HG03354 (cell line): ENCODE results near the gene LAS1L.
A peak's percentile ranks its signal among the peaks of the same experiment; 100 is the strongest.
"Not testable (repeated sequence)": the region's sequence is repeated elsewhere in the genome, so short reads cannot be mapped to it uniquely, and the experiment has no call there.

Experiments used
- ATAC-seq: cut with Tn5 transposase; IDR thresholded peaks from one replicate; pipeline ENCODE4 v1.9.1; 2021; ENCODE audit warnings: mild to moderate bottlenecking; ENCODE audit not compliant: unreplicated experiment, poor library complexity, severe bottlenecking

Gene LAS1L

DNA sequence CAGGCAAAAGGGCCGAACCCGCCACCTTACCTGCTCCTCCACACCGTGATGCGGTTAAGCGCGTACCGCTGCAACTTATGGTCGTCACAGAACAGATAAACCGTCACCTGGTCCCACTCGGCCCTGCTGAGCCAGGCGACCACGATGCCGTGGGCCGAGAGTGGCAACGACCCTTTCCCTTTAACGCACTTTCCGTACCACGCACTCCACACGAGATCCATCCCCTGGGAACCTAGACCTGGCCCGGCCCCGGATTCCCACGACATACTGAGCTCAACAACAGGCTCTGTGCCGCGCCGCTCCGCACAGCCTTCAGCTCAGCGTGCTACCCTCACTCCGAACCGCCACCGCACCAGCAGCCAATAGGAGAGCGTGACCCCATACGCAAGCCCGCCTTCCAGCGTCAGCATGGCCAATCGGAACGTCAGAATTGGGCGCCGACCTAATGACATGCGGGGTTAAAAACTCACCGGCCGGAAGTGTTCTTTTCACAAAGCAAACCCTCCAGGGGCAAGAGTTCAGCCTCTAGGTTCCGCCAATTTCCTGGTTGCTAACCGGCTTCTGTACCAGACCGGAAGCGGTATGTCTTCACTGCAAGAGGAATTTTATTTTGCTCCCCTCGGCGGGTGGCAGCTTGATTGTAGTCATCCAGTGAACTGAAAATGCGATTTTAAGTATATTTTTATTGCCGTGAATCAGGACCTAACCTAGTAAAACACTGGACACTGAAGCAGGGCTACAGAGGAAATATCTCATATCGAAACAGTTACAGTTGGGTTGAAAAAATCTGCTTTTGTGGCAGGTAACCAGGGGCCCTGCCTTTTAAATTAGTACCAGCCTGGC lies at the start of gene LAS1L:
Gene LAS1L, minus strand, starts transcription at position 338 of the 843 bp plus-strand sequence. Its CDS starts 72 bp downstream, at position 266.
- ATAC-seq, result peak; percentile 100

DNA sequence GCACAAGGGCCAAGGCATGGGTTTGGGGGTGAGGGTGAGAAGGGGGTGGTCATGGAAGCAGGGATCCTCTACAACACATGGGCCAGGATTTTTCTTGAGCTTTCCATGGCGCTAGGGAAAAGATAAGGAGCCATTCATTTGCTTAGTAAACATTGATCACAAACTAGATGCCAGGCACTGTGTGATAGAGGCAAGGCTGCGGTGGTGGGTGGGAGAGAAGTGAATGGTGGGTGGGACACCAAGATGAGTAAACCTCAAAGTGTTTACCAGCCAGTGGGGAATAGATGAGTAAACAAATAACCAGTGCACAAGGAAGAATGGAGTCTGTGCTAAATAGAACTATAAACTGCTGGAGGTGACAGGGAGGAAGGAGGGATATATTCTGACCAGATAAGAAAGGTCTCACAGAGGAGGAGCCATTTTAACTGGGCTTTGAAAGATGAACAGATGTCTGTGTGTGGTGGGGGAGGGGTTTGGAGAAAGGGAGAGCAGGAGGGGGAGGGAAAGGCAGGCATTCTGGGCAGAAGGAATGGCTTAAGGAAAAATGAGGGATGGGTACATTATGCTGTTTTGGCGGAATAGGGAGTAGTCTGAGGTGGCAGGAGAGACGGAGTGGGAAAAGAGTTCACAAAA lies 48.0 kb upstream of the LAS1L start:
- no peak for ATAC-seq

GRCh38 chrX:65581661-65582339 lies 47.2 kb upstream of the LAS1L start:
- ATAC-seq, result peak; percentile 91

- ATAC-seq, result no peak
Measured at GRCh38 chrX:65578346-65578745, 43.8 kb upstream of the LAS1L start.

DNA sequence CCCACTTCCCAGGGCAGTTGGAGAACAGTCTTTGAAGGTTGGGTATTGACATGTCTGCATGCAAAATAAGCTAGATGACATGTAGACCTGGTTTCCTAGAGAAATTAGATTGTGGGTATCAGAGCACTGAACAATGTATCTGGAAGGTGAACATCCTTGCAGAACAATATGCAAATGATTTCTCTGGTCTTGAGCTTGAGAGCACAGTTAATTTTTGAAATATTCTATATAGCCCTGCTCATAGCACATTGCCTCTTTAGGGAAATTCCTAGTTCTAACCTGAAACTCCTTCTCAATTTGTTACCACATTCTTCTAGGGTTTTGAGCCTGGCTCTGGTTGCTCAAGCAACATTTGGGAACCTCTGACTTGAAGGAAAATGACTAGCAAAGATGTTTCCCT lies 41.6 kb upstream of the LAS1L start:
- ATAC-seq, result no peak

DNA sequence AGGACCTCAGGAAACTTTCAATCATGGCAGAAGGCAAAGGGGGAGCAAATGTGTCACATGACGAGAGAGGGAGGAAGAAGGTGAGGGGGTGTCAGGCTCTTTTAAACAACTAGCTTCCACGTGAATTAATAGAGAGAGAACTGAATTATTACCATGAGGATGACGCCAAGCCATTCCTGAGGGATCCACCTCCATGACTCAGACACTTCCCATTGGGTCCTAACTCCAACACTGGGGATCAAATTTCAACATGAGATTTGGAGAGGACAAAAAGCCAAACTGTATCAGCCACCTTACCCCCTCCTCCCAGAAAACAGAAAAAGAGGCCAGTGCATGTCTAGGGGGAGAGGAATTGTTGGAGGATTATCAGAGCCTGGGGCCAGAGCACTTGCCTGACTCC lies 40.4 kb upstream of the LAS1L start:
- ATAC-seq, result no peak

GRCh38 chrX:65574356-65574755 lies 39.8 kb upstream of the LAS1L start:
- ATAC-seq, result no peak

- no peak for ATAC-seq
Measured at GRCh38 chrX:65572971-65573370, 38.4 kb upstream of the LAS1L start.

GRCh38 chrX:65562850-65563249 lies 28.3 kb upstream of the LAS1L start:
- not testable (repeated sequence) for ATAC-seq

GRCh38 chrX:65551489-65552339 lies 17.1 kb upstream of the LAS1L start:
- no peak for ATAC-seq

DNA sequence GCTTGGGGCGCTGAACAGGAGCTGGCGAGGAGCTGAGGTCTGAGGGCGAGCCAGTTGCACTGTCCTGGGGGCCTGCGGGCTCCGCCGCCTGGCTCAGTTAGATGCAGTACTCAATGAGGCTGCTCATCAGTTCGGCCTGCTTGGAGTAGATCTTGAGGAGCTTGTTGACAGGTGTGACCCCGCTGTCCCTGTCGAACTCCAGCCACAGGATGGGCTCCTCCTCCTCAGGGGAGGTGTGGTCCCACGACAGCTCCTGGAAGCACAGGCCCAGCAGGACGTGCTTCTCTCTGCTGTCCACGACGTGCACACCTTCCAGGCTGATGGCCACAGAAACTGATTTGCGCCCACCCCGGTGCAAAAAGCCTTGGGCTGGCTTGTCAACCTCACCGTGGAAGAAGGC lies 16.5 kb upstream of the LAS1L start:
- no peak for ATAC-seq

DNA sequence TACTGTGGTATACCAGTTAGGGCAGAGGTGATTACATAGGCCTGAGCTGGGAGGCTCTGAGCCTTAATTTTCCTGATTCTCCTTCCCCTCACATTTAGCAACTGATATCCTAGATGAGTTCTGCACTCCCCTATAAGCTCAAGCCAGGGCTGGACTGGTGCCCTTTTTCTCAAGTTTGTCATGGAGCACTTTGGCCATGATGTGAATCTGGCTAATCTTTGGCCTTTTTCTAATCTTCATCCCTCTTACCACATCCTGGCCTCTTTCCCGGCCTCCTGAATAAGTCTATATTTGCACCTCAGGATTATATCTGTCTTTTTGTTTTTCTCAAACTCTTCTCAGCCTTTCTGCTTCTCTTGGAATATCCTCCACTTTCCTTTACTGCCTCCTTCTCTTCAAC lies 10.9 kb upstream of the LAS1L start:
- ATAC-seq, result no peak

DNA sequence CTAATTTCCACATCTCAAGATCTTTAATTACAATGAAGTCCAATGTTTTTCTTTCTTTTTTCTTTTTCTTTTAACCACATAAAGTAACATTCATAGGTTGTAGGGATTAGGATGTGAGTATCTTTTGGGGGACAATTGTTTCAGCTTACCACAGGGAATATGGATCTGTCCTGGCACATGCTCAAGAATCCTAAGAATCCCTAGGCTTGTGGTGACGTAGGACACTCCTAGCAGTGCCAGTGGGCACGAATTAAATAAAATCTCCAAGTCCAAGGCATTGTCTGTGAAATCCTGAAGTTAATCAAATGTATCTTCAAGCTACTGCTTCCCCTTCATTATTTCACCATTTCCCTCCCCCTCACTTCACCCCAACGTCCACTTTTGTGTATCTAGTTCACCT lies 2.6 kb upstream of the LAS1L start:
- ATAC-seq, result no peak

- ATAC-seq, result no peak
Measured at GRCh38 chrX:65536291-65536690, 1.7 kb upstream of the LAS1L start.

- no peak for ATAC-seq
Measured at GRCh38 chrX:65532016-65532415, 2.6 kb downstream of the LAS1L start.

GRCh38 chrX:65528705-65529340 lies 5.8 kb downstream of the LAS1L start:
- peak; percentile 75 for ATAC-seq

GRCh38 chrX:65528293-65528692 lies 6.3 kb downstream of the LAS1L start:
- peak; percentile 5 for ATAC-seq

DNA sequence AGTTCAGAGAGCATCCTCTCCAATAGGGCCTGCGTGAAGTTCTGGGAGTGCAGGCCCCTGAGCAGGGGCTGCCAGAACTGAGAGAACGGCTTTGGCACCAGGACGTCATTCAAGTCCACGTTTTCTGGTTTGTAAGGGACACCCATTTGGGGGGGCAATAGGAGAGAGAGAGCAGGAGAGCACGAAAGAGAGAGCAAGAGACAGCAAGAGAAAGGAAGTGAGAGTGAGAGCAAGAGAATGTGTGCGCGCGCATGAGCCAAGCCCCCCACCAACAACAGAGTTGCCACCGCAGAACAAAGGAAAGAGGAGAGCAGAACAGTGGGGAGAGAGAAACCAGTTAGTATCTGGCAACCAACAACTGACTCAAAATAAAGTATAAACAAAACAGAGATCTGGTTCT lies 10.4 kb downstream of the LAS1L start:
- ATAC-seq, result no peak

DNA sequence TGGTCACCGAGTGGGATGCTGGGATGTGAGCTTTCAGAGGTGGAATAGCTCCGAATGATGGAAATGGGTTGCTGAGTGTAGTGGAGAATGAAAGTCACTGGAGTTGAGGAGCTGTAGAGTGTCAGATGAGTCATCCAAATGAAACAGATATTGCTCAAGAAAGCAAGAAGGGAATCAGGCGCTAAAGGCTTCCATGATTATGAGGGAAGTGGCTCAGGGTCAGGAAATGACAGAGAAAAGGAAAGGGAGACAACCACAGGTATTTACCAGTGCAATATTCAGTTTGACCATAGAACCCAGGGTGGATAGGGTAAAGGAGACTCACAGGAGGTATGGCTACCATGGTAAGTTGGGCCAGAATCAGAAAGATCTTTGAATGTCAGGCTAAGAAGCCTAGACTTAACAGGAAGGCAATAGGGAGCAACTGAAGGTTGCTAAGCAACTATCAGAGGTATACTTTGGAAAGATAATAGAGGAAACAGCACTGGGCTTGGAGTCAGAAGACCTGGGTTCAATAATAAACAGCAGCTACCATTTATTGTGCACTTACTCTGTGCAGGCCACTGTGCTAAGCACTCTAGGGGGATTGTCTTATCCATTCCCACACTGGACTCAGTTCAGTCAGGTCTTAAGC lies 11.7 kb downstream of the LAS1L start:
- no peak for ATAC-seq
